ENCODE data around the gene UVRAG. TPM values are rescaled to one million over a fixed set of nuclear protein-coding genes. Genes with fewer than 3 reads are reported as not detected.

UVRAG gene
- total and polyA plus RNA-seq, 2 donors (not counting 1 experiment from before 2014, with no cell fraction given), result 37.7 to 94.1 TPM

DNA sequence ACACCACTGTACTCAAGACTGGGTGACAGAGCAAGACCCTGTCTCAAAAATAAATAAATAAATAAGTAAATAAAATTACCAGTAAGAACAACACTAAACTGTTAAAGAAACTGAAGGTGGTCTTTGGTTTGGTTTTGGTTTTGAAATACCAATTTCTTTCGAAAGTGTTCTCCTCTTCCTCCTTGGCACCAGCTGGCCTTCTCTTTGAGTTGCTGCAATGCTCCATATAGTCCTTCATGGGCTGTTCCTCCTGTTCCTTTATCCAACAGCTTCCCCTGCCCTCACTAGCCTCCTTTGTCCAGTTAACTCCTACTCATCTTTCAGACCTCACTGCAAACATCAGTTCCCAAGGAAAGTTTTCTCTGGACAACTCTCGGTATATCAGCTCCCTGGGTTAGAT is 5.0 kb upstream of the UVRAG start:
- H3K9ac ChIP-seq (ENCODE audit: low read length), result no peak overlapping the region
- peaks cover 46% of the 10 kb centered on the region for H3K4me1 Mint-ChIP-seq

More for the DNA sequence above, 5.0 kb upstream of the UVRAG start:
- H3K27ac Mint-ChIP-seq, result no peak overlapping the region
- no peak overlapping the region for H3K4me3 Mint-ChIP-seq
- no peak overlapping the region for H3K27ac ChIP-seq (ENCODE audit: low read length in 2 of 2)
- no peaks in the 10 kb centered on the region for H3K9me3 Mint-ChIP-seq (ENCODE audit: insufficient read depth)
- H3K9me3 ChIP-seq (ENCODE audit: control extremely low read depth in 1 of 3, control insufficient read depth in 2 of 3, insufficient read depth in 1 of 3, low read length in 2 of 3), result no peaks in the 10 kb centered on the region
- no peaks in the 10 kb centered on the region for H3K27me3 Mint-ChIP-seq
- ATAC-seq (ENCODE audit: low read depth) (no peak), DNase-seq (no peak)
- CTCF ChIA-PET, result interaction anchor here (1.0 to 13.5 kb wide), 6 partner anchors 8 to 88 kb away, joined by 3 to 149 read pairs (median 6); no protein-coding TSS in a partner anchor
- H3K79me2 ChIP-seq (ENCODE audit: control insufficient read depth, insufficient read depth, low read length), result peaks cover 21% of the 10 kb centered on the region
- no peak overlapping the region for H3K4me2 ChIP-seq (replicated peaks; ENCODE audit: low read depth, low read length, poor library complexity, severe bottlenecking)
- WGBS (ENCODE audit: insufficient coverage), result 100% methylated on average over 1 of the region's 2 CpGs
- no peak overlapping the region for H2AFZ ChIP-seq (ENCODE audit: insufficient read depth, low read depth, low read length, poor library complexity, severe bottlenecking)
- H3K4me3 ChIP-seq (ENCODE audit: control extremely low read depth in 1 of 5, extremely low read depth in 1 of 5, insufficient read depth in 1 of 5, low read depth in 2 of 5, low read length in 4 of 5), result no peak overlapping the region
- POLR2A ChIA-PET, result interaction anchor here (1.1 to 2.3 kb wide), 2 partner anchors 9 to 14 kb away, joined by 3 to 7 read pairs; no protein-coding TSS in a partner anchor
- H3K4me1 ChIP-seq (ENCODE audit: control insufficient read depth in 2 of 2, insufficient read depth in 2 of 2, low read length in 2 of 2), result peaks cover 10 to 39% of the 10 kb centered on the region in 2 donors
- no peaks in the 10 kb centered on the region for H3K36me3 ChIP-seq (replicated peaks in 1 of 2; ENCODE audit: control extremely low read depth in 1 of 2, control insufficient read depth in 1 of 2, extremely low read depth in 1 of 2, insufficient read depth in 2 of 2, low read length in 1 of 2)
- no peaks in the 10 kb centered on the region for H3K27me3 ChIP-seq (replicated peaks in 1 of 4; ENCODE audit: control extremely low read depth in 1 of 4, control insufficient read depth in 3 of 4, insufficient read depth in 4 of 4, low read length in 3 of 4)
- intact Hi-C loops (cut with micrococcal nuclease), result no loop called here
- no peaks in the 10 kb centered on the region for H4K20me1 ChIP-seq (ENCODE audit: control insufficient read depth, insufficient read depth, low read length, poor library complexity, severe bottlenecking)
- TF ChIP-seq EZH2 (IDR thresholded peaks at IDR 0.05; ENCODE audit: borderline replicate concordance, insufficient read depth, low read depth, low read length, poor library complexity, severe bottlenecking), result no peak
- no peak for TF ChIP-seq CTCF (IDR thresholded peaks at IDR 0.05)
